ENCODE data around the gene PILRA.
A peak's percentile ranks its signal among the peaks of the same experiment; 100 is the strongest.

The PILRA gene

DNA sequence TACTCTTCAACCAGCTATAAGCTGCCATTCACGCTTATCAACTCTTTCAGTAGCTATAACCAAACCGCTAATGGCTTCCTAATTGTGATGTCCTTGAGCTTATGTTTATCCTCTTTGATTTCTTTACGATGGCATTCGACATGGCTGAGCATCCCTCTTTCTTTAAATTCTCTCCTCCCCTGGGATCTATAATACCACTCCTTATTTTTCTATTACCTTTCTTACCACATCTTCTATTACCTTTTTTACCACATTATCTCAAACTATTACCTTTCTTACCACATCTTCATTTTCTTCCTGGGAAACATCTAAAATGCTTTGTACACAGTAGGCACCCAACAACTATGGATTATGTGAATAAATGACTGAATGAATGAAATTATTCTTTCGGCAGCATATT is 42.2 kb downstream of the PILRA start:
- DNase-seq = no peak

DNA sequence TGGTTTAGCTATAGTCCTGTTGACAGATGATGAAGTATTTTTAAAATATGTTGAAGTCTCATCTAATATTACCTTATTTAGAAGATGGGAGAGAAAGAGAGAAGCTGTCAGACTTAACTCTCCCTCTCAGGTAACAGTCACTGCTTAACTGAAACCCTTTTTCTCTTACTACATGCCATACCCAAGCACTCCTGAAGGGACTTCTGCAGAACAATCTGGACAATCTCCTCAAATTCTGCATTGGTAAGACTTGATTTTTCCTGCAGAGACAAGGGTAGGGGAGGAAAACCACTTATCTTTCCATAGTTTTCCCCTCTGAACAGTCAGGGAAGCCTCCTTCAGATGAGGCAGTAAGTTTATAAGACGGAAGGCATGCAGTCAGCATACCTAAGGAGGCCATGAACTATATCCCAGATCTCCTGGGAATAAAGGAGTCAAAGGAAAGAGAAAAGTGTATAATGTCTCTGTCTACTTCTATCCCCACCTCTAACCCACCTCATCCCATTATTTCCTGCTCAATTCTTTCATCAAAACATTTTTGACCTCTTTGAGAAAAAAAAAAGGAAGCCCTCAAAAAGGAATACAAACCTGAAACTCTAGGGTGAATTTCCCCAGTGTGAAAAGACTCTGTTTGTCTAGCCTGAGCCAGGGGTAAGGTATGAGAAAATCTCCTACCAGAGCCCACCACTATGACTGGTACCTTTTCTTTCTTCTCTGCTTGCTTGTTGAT is 45.8 kb downstream of the PILRA start:
- no peak for DNase-seq

DNA sequence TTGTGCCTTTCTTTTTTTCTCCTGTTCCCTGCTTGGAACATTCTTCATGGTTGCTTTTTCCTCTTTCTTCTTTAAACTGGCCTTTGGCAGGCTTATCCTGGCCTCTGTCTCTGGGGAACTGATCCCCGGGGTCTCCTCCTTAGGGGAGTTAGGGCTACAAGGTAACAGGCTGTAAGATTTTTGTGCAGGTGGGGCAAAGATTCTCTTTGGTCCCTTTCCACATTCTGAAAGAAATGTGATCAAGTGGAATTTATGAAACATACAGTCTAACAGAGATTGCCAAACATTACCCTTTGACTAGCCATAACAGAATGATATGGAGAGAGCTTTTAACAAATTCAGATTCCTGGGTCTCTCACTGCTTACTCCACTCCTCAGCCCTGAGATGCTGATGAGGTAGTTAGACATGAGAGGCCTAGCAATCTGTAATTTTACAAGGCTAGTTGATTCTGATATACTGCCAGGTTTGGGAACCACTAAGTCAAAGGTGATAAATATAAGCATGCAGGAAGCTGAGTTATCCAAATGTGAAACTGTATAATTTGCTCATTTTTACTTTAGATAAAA is 46.5 kb downstream of the PILRA start:
- no peak for DNase-seq

GRCh38 chr7:100423315-100423714 is 50.0 kb downstream of the PILRA start:
- no peak for DNase-seq

DNA sequence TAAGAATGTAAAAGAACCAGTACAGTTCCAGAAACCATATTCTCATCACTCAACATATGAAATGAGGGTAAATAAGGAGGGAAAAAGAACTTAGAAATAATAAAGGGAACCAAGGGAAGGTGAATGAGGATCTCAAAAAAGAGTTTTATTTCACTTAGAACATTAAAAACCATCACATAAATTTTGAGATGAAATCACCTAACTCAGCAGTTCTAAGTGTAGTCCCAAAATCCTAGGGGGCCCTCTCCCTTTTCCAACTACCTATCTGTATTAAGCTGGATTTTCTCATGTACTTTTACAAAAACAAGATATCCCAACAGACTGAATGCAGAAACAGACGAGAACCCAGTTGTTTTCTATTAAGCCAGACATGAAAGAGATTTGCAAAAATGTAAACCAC is 52.1 kb downstream of the PILRA start:
- DNase-seq = no peak

DNA sequence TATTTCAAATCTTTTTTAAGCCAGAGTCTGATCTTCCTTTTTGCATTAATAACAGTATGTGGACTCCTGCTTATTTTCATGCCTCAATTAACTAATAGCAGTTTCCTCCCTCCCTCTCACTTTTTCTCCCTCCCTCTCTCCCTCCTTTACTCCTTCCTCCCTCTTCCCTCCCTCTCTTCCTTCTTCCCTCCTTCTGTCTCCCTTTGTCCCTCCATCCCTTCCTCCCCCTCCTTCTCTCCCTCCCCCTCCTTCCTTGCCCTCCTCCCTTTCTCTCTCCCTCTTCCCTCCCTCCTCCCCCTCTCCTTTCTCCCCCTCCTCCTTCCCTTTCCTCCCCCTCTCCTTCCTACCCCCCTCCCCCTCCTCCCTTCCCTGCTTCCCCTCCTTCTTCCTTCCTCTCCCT is 53.2 kb downstream of the PILRA start:
- DNase-seq = no peak

DNA sequence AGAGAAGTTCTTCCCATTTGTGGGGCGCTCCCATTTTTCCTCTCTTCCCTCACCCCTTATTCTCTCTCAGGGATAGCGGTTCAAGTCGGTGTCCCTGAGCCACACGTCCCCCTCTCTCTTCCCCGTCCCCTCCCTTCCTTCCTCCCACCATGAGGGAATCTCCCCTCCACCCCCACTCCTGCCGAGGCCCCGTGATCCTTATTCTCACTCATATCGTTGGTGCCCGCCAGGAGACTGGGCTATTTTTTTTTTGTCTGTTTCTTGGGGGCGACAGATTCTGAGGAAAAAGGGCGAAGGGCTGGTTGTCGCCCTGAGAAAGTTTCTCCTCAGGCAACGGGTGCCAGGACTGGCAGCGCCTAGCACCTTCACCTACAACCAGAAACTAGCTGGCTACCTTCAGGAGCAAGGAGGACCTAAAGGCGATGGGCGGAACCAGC is 54.5 kb downstream of the PILRA start:
- DNase-seq = no peak

DNA sequence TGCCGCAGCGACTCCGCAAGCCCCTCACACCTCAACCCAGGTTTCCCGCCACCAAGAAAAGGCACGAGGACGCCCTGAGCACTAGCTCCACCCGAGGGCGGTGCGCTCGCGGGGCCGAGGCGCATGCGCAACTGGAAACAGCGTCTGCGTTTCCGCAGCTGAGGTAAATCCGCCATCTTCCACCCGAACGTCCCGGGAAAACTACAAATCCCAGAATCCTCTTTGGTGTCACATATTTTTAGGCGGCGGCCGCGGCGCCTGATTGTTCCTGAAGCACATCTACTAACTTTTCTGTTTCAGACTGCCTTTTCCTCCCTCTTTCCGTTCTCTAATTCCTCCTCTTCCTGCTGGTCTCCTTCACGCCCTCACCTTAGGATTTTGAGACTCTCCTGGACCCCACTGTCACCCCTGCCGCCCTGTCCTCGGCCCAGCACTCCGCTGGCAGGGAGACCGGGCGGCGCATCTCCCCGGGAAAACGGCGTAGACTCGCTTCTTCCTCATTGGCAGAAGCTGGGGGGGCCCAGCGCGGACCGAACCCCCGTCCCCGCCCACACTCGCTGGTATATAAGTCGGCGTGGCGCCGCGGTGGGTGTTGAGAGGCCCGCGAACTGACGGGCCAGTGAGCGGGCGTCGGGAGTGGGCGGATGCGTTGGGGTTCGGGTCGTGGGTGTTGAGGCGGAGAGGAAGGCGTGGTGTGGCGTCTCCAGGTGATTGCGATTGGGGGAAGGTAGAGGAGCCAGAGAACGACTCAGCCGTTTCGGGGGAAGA is 55.1 kb downstream of the PILRA start, which contains the start of gene ZCWPW1:
TSS of gene ZCWPW1 (minus strand) at position 505 of the 768 bp plus-strand sequence. CDS start 8,054 bp downstream, outside the sequence.
- peak; percentile 94 for DNase-seq

DNA sequence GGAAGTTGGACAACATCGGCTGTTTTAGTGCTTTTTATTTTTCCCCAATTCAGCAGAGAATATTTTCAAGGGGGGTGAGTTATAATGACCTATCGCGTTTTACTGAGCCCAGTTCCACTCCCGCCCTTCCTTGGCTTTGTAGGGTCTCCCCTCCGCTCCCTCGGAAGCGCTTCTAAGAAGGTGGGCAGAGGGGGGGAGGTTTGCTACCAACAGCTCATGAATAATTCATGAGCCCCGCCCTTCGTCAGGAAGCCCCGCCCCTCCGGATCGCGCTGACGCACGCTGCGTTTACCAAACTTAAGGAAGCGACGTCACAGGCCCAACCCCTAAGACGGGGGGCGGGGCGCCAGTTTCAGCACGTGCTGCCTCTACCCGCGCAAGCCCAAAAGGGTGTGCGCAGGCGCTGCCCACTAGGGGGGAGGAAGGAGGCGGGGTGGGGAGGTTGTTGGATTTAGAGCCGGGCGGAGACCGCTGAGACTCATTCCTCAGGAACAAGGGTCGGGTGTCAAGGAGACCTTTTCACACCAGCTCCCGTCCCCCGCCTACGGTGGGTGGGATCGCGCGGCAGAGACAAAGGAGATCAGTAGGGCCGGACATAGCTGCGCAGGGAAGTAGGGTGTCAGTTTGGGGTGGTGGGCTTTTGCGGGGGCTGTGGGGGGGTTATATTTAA is 55.8 kb downstream of the PILRA start:
- peak; percentile 97 for DNase-seq

DNA sequence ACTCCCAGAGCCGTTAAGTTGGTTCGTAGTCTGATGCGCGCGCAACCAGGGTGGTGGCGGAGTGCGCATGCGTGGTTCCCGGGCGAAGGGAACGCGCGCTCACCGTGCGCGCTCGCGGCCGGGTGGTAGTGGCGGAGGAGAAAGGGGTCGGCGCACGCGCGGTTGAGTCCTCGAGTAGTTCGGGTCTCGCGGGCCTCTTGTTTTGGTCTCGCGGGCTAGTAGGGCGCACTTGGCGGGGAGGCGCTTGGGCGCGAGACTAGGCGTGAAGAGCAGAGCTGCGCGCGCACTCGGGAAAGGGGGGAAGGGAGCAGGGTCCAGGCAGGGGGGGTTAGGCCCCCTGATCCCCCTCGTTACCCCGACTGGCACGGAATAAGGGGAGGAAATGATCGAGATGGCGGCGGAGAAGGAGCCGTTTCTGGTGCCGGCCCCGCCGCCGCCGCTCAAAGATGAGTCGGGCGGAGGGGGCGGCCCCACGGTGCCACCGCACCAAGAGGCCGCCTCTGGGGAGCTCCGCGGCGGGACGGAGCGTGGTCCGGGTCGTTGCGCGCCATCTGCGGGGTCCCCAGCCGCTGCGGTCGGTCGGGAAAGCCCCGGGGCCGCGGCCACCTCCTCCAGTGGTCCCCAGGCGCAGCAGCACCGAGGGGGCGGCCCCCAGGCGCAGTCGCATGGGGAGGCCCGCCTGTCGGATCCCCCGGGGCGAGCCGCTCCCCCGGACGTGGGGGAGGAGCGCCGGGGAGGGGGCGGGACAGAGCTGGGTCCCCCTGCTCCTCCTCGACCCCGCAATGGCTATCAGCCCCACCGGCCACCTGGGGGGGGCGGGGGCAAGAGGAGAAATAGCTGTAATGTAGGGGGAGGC is 56.6 kb downstream of the PILRA start, which contains the start of gene MEPCE:
TSS of gene MEPCE (plus strand) at position 195 of the 856 bp plus-strand sequence. CDS start at position 383, 188 bp downstream.
- DNase-seq = peak; percentile 86

- DNase-seq = no peak
Measured at GRCh38 chr7:100430493-100431285, 57.4 kb downstream of the PILRA start.

- DNase-seq = no peak
Measured at GRCh38 chr7:100431286-100431735, 58.0 kb downstream of the PILRA start.

DNA sequence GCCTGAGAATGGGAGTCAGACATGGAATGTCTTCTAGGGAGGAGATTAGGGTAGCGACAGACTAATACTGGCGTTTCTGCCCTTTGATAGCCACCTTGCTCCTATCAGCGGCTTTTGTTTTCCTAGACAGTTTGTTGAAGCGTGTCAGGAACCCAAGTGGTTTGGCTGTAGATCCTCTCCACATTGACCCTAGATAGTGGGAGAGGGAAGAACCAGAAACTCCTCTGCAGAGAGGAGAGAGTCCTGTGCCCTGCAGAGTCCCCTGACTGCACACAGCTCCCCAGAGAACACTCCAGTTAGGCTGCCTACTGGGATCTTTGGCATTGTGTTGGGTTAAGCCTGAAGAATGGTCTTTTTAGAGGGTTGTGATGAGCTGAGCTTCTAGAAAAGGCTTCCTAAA is 58.8 kb downstream of the PILRA start:
- no peak for DNase-seq

DNA sequence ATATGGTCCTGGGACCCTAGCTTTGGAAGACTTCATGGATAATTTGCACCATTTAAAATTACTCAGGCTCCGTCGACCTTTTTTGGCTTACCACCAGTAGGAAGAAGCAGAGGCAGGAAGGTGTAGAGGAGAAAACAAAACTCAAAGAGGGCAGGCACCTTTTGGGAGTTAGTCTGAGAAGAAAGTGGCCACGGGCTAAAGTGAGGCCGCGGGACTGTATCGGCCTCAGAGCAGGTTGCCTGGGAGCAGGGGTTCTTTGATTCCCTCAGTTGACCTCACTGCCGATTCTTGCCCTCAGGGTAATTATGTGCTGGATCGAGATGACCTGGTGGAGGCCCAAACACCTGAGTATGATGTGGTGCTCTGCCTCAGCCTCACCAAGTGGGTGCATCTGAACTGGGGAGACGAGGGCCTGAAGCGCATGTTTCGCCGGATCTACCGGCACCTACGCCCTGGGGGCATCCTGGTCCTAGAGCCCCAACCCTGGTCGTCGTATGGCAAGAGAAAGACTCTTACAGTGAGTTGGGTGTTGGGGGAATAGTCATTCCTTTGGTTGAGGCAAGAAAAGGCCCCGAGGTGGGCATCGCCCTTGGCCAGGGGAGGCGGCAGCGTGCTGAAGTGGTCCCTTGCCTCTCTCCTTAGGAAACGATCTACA is 59.5 kb downstream of the PILRA start:
- DNase-seq = no peak

DNA sequence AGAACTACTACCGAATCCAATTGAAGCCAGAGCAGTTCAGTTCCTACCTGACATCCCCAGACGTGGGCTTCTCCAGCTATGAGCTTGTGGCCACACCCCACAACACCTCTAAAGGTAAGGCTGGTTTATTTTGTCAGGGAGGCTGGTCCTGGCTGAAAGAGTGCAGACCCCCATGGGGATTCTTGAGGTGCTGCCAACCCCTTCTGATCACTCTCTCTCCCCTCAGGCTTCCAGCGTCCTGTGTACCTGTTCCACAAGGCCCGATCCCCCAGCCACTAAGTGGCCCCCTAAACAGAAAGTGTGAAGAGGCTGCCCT is 59.9 kb downstream of the PILRA start:
- no peak for DNase-seq

DNA sequence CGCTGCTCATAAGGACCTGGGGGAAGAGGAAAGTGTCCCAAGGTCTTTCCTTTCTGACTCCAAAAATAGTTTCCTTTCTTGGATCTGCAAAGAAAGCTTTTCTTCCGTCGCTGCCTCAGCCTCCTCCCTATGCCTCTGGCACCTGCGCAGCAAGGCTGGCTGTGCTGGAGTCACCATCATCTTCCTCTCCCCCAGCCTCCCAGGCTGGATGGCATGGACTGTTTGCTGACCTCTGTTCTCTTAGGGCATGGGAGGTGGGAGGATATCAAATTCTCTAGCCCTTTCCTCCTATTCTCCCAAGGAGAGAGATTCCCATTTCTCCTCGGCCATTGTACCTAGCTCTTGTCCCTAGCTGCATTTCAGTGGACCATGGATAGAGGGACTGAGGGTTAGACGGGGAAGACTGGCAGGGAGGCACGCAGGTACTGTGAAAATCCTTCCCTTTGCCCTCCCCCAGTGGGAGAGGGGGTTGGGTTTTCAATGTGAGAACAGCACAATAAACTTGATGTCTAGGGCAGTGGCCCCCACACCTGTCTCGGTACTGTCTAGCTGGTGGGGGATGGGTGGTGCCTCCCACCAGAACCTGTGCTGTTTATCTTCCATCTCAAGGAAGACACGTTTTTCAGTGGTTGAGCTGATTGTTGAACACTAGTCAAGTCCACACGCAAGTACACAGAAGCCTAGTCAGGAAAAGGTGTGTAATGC is 60.5 kb downstream of the PILRA start:
- no peak for DNase-seq

DNA sequence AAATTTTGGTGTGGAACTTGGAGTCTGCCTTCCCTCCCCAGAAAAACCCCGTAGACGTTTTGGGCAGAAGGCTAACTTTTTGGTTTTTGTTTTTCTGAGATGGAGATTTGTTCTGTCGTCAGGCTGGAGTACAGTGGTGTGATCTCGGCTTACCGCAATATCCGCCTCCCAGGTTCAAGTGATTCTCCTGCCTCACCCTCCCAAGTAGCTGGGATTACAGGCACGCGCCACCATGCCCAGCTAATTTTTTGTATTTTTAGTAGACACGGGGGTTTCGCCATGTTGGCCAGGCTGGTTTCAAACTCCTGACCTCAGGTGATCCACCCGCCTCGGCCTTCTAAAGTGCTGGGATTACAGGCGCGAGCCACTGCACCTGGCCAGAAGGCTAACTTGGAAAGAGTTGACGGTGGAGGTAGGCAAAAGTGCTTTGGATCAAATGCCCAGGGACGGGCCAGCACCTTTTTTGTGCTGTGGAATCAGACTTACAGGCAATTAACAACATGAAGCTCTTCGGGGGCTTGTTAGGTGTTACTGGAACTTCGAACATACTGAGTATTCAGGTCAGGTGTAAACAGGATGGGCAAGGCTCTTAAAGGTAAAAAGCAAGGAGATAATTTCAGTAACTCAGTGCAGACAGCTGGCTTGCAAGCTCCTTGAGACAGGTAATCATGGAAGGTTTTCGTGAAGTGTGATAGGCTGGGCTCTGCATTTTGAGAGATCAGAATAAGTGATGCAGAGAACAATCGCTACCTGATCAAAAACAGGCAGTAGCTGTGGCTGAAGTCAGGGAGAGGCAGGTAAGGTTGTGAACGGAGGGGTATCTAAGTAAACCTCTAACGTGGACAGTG is 61.2 kb downstream of the PILRA start:
- DNase-seq = no peak

GRCh38 chr7:100435401-100436304 is 62.4 kb downstream of the PILRA start:
- no peak for DNase-seq

Data from GF-D8 (cell line).